T-helper 1 cell (primary cell): ENCODE measurements around the gene HSP90AA1.
"Not testable (repeated sequence)": the region's sequence is repeated elsewhere in the genome, so short reads cannot be mapped to it uniquely, and the experiment has no call there.

Experiments
- DNase-seq, 5 donors: peaks; one replicate each; pipeline ENCODE4 v3.0.0-alpha.2; 2012 to 2020

The HSP90AA1 gene

DNA sequence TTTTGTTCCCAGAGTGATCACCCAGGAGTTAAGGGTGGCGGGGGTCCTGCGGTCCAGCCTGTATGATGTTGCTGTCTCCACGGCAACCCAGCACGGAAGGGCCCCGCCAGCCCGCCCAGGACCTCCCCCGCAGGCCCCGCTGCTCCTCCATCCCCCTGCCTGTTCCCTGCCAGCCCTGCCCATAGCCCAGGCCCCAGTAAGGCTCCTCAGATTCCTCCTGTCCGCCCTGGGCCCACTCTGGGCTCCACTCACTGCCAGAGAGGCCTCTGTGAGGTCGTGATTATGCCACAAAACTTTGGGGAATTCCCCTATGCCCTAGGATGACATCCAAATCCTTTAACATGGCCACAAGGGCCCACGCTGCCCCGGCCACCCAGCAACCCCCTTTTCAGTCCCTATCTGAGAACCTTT, 20.8 kb downstream of the HSP90AA1 start:
- DNase-seq = no peak

- DNase-seq = not testable (repeated sequence)
Observed at GRCh38 chr14:102064590-102064989, 22.3 kb downstream of the HSP90AA1 start.

GRCh38 chr14:102063808-102064429, 22.9 kb downstream of the HSP90AA1 start:
- DNase-seq = no peak

- peak; percentile 46 to 69 (median 59) for DNase-seq
Observed at GRCh38 chr14:102063109-102063807, 23.6 kb downstream of the HSP90AA1 start.

- DNase-seq = no peak
Observed at GRCh38 chr14:102058961-102059360, 27.9 kb downstream of the HSP90AA1 start.

- no peak for DNase-seq
Observed at GRCh38 chr14:102058146-102058545, 28.7 kb downstream of the HSP90AA1 start.

DNA sequence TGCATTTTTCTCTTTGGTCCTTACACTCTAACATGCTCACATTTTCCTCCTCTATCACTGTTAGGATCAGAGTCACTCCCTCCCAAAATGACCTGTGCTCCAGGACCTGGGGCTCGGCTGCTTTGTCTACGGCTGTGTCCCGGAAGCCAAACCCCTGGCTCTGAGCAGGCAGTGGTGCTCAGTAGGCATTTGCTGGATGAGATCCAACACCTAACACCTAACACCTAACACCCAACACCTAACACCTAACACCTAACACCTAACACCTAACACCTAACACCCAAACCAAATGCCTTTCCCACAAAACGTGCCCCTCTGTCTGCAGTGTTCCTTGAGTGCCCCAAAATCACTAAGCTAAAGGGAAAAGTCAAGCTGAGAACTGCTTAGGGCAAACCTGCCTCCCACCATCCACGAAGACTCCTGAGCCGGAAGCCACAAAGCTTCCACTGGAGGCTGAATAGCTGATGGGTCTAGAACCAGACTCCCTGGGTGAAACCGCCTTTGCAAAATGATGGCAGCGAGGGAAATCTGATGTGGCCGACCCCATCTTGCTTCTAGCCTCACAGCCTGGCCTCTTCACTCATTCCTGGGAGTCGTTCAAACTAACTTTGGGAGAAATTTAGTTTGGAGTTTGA, 29.2 kb downstream of the HSP90AA1 start:
- no peak for DNase-seq

DNA sequence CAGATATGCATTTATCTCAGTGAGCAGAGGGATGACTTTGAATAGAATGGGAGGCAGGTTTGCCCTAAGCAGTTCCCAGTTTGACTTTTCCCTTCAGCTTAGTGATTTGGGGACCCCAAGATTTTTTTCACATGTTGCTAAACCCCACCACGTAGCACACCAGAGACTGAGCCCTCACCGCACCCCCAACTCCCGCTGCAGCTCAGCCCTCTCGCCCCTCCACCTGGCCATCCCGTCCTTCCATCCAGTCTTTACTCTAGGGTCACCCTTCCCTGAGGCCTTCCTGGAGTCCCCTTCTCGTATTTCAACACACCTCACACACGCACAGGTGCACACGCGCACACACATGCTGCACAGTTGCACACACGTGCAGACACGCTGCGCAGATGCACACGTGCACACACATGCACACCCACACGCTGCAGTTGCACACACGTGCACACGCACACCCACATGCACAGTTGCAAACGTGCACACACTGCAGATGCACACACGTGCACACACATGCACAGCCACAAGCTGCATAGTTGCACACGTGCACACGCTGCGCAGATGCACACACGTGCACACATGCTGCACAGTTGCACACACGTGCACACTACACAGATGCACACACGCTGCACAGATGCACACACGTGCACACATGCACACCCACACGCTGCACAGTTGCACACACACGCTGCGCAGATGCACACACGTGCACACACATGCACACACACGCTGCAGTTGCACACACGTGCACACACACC, 30.0 kb downstream of the HSP90AA1 start:
- DNase-seq = no peak

DNA sequence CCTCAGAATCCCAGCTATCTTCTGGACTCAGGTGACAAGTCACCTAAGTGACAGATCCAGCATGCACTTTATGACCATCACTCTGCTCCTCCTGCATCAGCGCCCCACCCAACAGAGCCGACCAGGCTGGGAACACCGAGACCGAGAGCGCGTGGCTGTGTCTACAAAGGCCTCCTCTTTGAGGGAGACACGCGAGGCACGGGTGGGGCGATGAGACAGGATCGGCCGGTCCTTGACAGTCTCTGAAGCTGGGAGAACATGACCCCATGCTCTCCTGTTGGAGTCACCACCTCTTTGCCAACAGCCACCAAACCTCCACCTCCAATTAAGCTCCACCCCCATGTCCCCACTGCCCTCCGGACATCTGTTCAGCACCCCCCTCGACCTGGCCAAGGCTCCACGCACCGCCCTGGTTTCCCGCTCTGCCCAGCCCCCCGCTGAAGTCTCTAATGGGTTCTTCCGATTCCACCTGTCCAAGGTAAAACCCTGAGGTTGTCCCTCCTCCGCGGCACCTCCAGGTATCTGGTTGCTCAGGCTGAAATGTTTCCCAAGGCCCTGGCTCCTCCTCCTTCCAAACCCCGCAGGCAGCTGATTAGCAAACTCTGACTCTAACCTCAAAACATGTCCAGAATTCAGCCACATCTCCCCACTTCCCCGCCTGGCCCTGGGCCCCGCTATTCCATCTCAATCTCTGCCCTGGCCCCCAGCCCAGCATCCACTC, 31.5 kb downstream of the HSP90AA1 start:
- no peak for DNase-seq

- no peak for DNase-seq
Observed at GRCh38 chr14:102052522-102052921, 34.3 kb downstream of the HSP90AA1 start.

DNA sequence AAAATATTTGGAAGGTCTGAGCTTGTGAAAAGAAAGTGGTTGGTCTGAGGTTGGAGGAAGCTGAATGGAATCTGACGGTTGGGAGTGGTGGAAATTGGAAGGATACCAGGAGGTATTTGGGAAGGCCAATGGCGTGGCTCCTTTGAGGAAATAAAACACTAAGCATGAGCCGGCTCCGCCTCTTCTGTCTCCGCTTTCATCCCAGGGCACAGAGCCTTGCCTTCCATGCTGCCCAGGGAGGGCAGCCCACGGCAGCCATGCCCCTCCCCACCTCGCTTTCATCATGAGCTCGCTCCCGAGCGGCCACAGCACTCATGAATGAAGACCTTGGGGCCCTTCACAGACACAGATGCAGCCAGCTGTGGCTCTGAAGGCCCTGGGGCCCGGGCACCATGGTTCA, 36.2 kb downstream of the HSP90AA1 start:
- DNase-seq = no peak

GRCh38 chr14:102050026-102050405, 36.8 kb downstream of the HSP90AA1 start:
- no peak for DNase-seq

- DNase-seq = no peak
Observed at GRCh38 chr14:102049258-102050025, 37.4 kb downstream of the HSP90AA1 start.

GRCh38 chr14:102047808-102048540, 38.9 kb downstream of the HSP90AA1 start:
- DNase-seq = no peak

DNA sequence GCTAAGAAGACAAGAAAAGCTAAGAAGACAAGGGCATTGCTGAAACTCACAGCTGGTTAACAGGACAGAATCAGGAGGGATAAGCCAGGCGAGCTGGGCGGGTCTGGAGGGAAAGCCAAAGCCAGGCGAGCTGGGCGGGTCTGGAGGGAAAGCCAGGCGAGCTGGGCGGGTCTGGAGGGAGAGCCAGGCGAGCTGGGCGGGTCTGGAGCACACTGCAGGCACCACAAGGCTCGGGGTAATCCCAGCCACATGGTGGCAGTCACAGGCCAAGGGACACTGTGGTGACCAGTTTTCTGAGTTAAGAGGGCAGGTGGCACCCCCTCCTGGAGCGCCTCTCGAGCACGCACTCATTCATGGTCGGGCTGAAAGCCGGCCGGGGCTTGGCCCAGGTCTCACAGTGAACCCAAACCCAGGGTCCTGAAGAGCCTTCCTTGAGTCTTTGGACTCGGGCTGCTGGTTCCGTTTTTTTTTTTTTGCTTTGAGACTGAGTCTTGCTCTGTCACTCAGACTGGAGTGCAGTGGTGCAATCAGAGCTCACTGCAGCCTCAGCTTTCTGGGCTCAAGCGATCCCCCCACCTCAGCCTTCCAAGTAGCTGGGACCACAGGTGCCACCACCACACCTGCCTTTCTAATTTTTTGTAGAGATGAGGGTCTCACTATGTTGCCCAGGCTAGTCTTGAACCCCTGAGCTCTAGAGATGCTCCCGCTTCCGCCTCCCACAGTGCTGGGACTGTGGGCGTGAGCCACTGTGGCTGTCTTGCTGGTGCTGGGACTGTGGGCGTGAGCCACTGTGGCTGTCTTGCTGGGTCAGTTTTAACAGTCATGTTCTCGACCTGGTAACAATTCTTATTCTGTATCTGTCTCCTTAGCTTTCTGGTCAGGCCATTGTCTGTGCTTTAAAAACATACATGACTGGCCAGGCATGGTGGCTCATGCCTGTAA, 40.2 kb downstream of the HSP90AA1 start:
- peak in 1 of 5 donors; percentile 15 for DNase-seq

DNA sequence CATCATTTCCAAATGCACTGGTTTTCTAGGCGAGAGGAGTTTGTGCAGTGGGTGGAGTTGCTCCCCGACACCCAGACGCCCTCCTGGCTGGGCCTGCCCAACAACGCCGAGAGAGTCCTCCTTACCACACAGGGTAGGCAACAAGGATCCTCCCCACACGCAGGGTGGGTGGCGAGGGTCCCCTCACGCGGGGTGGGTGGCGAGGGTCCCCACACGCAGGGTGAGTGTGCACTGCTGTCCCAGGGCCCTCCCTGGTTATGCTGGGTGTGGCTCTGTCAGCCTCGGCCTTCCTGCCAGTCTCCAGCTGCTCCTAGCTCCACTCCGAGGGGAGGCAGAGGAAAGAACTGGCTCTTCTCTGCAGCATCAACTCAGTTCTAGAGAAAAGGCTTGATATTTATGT, 42.3 kb downstream of the HSP90AA1 start:
- DNase-seq = no peak

DNA sequence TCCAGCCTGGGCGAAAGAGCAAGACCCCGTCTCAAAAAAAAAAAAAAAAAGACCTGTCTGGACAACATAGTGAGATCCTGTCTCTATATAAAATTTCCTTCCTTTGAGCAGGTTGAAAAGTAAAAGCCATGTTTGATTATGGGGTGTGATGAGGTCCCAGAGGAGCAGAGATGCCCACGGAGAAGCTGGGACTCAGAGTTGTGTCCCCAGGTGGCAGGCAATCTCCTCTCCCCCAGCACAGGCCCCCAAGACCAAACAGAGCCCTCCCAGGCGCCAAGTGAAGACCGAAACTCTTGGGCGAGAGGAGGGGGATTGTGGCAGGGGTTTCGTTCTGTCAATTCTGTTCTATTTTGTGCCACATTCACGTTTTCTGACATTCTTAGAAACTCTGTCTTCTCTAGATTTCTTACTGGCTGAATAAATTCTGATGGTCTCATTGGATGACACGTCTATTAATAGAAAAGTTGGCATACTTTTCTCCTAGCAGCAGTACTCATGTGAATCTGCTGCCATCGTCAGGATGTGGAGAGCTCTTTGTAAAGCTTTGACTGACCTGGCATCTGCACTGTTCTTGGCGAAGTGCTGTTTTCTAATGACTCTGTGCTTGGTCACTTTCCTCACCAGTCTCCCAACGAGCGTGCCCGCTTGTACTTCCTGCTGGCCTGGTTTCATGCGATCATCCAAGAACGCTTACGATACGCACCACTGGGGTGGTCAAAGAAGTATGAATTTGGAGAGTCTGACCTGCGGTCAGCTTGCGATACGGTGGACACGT, 43.4 kb downstream of the HSP90AA1 start:
- no peak for DNase-seq

DNA sequence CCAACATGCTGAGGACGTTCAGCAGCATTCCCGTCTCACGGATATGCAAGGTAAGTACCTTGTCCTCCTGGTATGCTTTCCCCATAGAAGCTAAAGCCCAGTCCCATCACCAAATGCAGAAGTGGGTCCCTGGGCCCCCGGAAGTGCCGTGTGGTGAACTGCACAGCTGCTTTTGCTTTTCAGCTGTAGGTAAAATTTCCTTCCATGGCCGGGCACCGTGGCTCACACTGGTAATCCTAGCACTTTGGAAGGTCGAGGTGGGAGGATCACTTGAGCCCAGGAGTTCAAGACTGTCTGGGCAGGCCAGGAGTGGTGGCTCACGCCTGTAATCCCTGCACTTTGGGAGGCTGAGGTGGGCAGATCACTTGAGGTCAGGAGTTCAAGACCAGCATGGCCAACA, 44.1 kb downstream of the HSP90AA1 start:
- no peak for DNase-seq

- no peak for DNase-seq
Observed at GRCh38 chr14:102040153-102040552, 46.7 kb downstream of the HSP90AA1 start.
